Measurements from ENCODE around the gene ZNF527.
"Not testable (repeated sequence)": the region's sequence is repeated elsewhere in the genome, so short reads cannot be mapped to it uniquely, and the experiment has no call there.

The ZNF527 gene

GRCh38 chr19:37401078-37401477 is 30.2 kb downstream of the ZNF527 start:
- TF ChIP-seq CTCF (IDR thresholded peaks at IDR 0.05; ENCODE audit: borderline replicate concordance, extremely low read depth, low read length, poor library complexity, severe bottlenecking) (no peak), EZH2 (IDR thresholded peaks at IDR 0.05; ENCODE audit: borderline replicate concordance, low read depth, low read length, severe bottlenecking) (no peak)
- Histone ChIP-seq H3K4me3 (ENCODE audit: low read depth in 1 of 2, low read length in 2 of 2) (no peak overlapping the region), H4K20me1 (ENCODE audit: insufficient read depth, low read length) (no peaks in the 10 kb centered on the region), H3K9ac (ENCODE audit: low read depth, low read length) (no peak overlapping the region), H3K9me3 (ENCODE audit: insufficient read depth, low read length, severe bottlenecking) (peaks cover 19% of the 10 kb centered on the region), H3K27me3 (ENCODE audit: insufficient read depth, low read length, poor library complexity) (no peaks in the 10 kb centered on the region), H3K36me3 (ENCODE audit: insufficient read depth, low read length) (no peaks in the 10 kb centered on the region), H3K4me2 (ENCODE audit: insufficient read depth, low read length) (no peak overlapping the region), H3K27ac (ENCODE audit: low read length) (no peak overlapping the region), H2AFZ (ENCODE audit: low read depth, low read length) (no peak overlapping the region), H3K79me2 (ENCODE audit: insufficient read depth, low read length) (no peaks in the 10 kb centered on the region), H3K4me1 (ENCODE audit: insufficient read depth, low read length) (no peaks in the 10 kb centered on the region)
- no peak for DNase-seq
- ATAC-seq (ENCODE audit: insufficient read depth, low read depth): no peak

GRCh38 chr19:37403403-37403802 is 32.5 kb downstream of the ZNF527 start:
- Histone ChIP-seq H3K4me2 (ENCODE audit: insufficient read depth, low read length) (no peak overlapping the region), H3K4me3 (ENCODE audit: low read depth in 1 of 2, low read length in 2 of 2) (no peak overlapping the region), H2AFZ (ENCODE audit: low read depth, low read length) (no peak overlapping the region), H3K79me2 (ENCODE audit: insufficient read depth, low read length) (no peaks in the 10 kb centered on the region), H3K9me3 (ENCODE audit: insufficient read depth, low read length, severe bottlenecking) (peaks cover 31% of the 10 kb centered on the region), H3K27ac (ENCODE audit: low read length) (no peak overlapping the region), H4K20me1 (ENCODE audit: insufficient read depth, low read length) (no peaks in the 10 kb centered on the region), H3K4me1 (ENCODE audit: insufficient read depth, low read length) (no peaks in the 10 kb centered on the region), H3K36me3 (ENCODE audit: insufficient read depth, low read length) (no peaks in the 10 kb centered on the region), H3K27me3 (ENCODE audit: insufficient read depth, low read length, poor library complexity) (no peaks in the 10 kb centered on the region), H3K9ac (ENCODE audit: low read depth, low read length) (no peak overlapping the region)
- ATAC-seq (ENCODE audit: insufficient read depth, low read depth): no peak
- TF ChIP-seq CTCF (IDR thresholded peaks at IDR 0.05; ENCODE audit: borderline replicate concordance, extremely low read depth, low read length, poor library complexity, severe bottlenecking) (no peak), EZH2 (IDR thresholded peaks at IDR 0.05; ENCODE audit: borderline replicate concordance, low read depth, low read length, severe bottlenecking) (no peak)
- DNase-seq: no peak

- not testable (repeated sequence) for H3K27me3 ChIP-seq (ENCODE audit: insufficient read depth, low read length, poor library complexity); H3K4me3 ChIP-seq (ENCODE audit: low read depth in 1 of 2, low read length in 2 of 2); DNase-seq; H3K9ac ChIP-seq (ENCODE audit: low read depth, low read length); H3K79me2 ChIP-seq (ENCODE audit: insufficient read depth, low read length); H3K27ac ChIP-seq (ENCODE audit: low read length); H3K4me2 ChIP-seq (ENCODE audit: insufficient read depth, low read length); H4K20me1 ChIP-seq (ENCODE audit: insufficient read depth, low read length); H2AFZ ChIP-seq (ENCODE audit: low read depth, low read length); H3K4me1 ChIP-seq (ENCODE audit: insufficient read depth, low read length); ATAC-seq (ENCODE audit: insufficient read depth, low read depth); H3K36me3 ChIP-seq (ENCODE audit: insufficient read depth, low read length)
- peaks cover 34% of the 10 kb centered on the region for H3K9me3 ChIP-seq (ENCODE audit: insufficient read depth, low read length, severe bottlenecking)
These were observed 35.4 kb downstream of the ZNF527 start for GRCh38 chr19:37406140-37406846.

GRCh38 chr19:37412700-37413099 is 41.8 kb downstream of the ZNF527 start:
- H3K79me2 ChIP-seq (ENCODE audit: insufficient read depth, low read length): no peaks in the 10 kb centered on the region
- no peaks in the 10 kb centered on the region for H3K4me1 ChIP-seq (ENCODE audit: insufficient read depth, low read length)
- ATAC-seq (ENCODE audit: insufficient read depth, low read depth): no peak
- H3K9me3 ChIP-seq (ENCODE audit: insufficient read depth, low read length, severe bottlenecking): peaks cover 58% of the 10 kb centered on the region
- H3K27ac ChIP-seq (ENCODE audit: low read length): no peak overlapping the region
- no peaks in the 10 kb centered on the region for H4K20me1 ChIP-seq (ENCODE audit: insufficient read depth, low read length)
- no peak for DNase-seq
- H3K4me2 ChIP-seq (ENCODE audit: insufficient read depth, low read length): no peak overlapping the region
- H3K4me3 ChIP-seq (ENCODE audit: low read depth in 1 of 2, low read length in 2 of 2): no peak overlapping the region
- TF ChIP-seq EZH2 (IDR thresholded peaks at IDR 0.05; ENCODE audit: borderline replicate concordance, low read depth, low read length, severe bottlenecking) (no peak), CTCF (IDR thresholded peaks at IDR 0.05; ENCODE audit: borderline replicate concordance, extremely low read depth, low read length, poor library complexity, severe bottlenecking) (no peak)
- H2AFZ ChIP-seq (ENCODE audit: low read depth, low read length): no peak overlapping the region
- no peaks in the 10 kb centered on the region for H3K27me3 ChIP-seq (ENCODE audit: insufficient read depth, low read length, poor library complexity)
- no peak overlapping the region for H3K9ac ChIP-seq (ENCODE audit: low read depth, low read length)
- peaks cover 46% of the 10 kb centered on the region for H3K36me3 ChIP-seq (ENCODE audit: insufficient read depth, low read length)

All from DND-41 (cell line).